Renal cortex interstitium (tissue), 11 donors: ENCODE measurements around the gene DCLK1. TPM values are rescaled to one million over a fixed set of nuclear protein-coding genes. Genes with fewer than 3 reads are reported as not detected.

Source experiments
- DNase-seq, 11 donors: peaks; one replicate each; pipeline ENCODE4 v3.0.0-alpha.2; 2013; ENCODE audit warnings: low read depth in 9 of 11, low spot score in 4 of 11; ENCODE audit errors: extremely low read depth in 1 of 11
- polyA plus RNA-seq, 3 donors: library from polyadenylated mRNA; unstranded; fragments of 120-200 nt; gene quantifications; one replicate each; pipeline ENCODE4 v1.2.1, GENCODE V29; 2013; ENCODE audit not compliant: insufficient read length in 3 of 3

Gene DCLK1
- polyA plus RNA-seq, 3 donors: 5.2 to 6.4 (median 5.8) TPM

DNA sequence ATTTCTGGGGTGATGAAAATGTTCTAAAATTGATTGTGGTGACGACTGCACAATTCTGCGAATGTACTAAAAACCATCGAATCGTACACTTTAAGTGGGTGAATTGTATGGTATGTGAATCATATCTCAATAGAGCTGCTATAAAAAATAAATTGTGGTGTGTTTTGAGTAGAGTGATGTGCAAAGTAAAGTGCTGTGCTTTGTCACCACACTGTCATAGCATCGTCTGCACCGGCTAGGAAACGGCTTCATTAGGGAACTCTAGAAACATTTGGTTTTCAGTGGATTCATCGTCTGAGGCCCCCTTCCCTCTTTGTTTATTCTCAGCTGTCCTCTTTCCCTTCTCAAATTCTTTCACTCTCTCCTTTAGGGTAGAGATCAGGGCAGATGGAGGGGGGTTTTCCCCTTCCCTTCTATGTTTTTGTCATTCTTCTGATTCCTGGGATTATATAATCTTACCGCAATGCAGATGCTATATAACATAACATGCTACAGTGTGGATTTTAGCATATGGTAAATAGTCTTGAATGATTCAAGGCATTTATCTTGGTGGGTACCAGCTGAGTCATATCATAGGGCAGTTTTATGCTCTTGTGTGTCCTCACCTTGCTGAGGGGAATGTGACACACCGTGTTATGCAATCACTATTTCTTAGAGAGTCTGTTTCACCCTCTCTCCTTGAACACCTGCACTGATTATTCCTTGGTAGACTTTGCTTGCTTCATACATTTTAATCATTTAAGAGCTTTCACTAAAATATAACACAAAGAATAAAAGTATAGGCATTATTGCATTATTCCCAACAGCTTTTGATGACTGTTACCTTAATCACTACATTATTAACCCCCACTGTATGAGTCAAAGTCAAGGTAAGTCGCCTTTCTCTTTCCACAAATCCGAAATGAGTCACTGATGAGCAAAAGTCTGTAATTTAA is 239.4 kb downstream of the DCLK1 start:
- DNase-seq: no peak

- no peak for DNase-seq
Measured at GRCh38 chr13:35889560-35889959, 241.6 kb downstream of the DCLK1 start.

- DNase-seq: no peak
Measured at GRCh38 chr13:35888981-35889380, 242.2 kb downstream of the DCLK1 start.

GRCh38 chr13:35888457-35888883 is 242.7 kb downstream of the DCLK1 start:
- no peak for DNase-seq

DNA sequence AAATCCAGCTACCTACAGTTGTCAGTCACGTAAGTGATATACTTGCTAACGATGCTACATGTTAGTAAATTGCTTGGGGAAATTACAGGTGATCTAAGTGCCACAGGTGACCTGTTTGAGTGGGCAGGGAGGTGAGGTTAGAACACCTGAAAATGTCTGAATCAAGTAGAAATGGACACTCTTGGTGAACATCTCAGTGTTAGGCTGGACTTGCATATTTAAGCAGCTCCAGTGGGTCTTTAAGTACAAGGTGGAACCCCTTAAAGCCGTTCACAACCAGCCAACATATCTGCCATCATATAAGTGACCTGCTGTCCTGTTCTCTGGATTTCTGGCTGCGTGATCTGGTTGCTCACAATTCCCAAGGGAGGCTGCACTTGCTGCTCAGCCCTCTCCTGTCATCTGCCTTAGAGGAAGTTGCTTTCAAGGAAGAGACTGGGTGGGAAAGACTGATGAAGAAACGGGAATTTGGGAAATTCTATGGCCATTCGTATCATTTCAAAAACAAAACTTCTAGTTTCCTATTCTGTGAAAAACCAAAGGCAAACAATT is 244.0 kb downstream of the DCLK1 start:
- no peak for DNase-seq

GRCh38 chr13:35886332-35887114 is 244.7 kb downstream of the DCLK1 start:
- no peak for DNase-seq

DNA sequence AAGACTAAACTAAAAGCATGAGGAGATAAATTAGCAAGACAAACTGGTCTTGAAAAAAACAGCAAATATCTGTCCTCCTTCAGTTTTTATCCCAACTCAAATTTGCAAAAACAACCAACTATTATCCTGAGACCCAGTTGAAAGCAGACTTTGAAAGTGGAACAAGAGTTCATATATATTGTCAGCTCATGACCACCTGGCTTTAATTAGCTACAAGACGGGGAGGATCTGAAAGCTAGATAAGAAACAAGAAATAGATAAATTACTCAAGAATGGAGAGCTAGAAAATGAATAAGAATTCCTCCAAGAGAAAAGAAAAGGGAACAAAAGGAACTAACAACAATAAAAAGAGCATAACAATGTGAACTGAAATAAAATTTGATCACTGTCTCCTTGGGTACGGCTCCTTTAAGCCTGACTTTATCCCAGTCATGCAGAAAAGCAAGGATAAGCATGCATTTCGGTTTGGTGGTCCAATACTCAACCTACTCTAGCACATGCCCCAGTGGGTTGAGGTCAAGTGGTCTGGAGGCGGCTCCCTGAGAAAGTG is 246.9 kb downstream of the DCLK1 start:
- no peak for DNase-seq

DNA sequence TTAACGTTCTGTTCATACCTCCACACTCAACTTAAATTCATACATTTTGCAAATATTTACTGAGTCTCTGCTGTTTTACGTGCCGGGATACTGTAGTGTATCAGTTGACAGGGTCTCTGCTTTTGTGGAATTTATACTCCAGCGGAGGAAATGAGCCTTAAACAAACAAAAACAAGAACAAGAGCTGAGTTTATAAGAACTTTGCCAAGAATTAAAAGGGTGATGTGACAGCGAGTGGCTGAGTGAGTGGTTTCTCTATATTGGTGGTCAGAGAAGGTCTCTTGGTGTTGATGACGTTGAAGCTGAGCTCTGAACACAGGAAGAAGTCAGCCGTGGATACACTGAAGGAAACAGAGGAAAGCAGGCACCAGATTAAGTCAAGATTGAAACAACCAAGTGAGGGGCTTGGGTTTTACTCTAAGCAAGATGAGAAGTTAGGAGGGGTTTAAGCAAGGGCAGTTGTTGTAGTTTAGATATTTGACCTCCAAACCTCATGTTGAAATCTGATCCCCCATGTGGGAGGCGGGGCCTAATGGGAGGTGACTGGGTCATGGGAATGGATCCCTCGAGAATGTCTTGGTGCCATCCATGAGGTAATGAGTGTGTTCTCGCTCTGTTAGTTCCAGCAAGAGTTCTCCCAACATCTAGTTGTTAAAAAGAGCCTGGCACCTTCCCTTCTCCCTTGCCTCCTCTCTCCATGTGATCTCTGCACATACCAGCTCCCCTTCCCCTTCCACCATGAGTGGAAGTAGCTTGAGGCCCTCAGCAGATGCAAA is 248.3 kb downstream of the DCLK1 start:
- peak in 8 of 11 donors; percentile 20 to 68 (median 46) for DNase-seq

DNA sequence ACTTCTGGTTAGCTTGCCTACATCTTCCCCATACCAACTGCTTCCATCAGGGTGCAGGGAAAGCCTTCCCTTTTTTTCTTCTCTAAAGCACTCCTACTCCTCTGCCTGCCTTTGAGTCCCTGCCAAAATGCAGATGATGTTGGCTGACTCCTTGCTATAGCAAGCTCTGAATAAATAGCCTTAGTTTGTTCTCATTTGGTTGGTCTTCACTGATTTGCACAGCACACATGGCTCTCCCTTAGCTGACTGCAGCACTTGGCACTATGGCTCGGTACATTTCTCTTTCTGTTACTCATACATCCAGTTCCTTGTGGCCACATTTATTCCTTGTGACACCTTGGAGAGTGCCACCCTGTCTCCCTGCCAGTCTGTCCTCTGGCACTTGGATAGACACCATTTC is 249.8 kb downstream of the DCLK1 start:
- DNase-seq: no peak

DNA sequence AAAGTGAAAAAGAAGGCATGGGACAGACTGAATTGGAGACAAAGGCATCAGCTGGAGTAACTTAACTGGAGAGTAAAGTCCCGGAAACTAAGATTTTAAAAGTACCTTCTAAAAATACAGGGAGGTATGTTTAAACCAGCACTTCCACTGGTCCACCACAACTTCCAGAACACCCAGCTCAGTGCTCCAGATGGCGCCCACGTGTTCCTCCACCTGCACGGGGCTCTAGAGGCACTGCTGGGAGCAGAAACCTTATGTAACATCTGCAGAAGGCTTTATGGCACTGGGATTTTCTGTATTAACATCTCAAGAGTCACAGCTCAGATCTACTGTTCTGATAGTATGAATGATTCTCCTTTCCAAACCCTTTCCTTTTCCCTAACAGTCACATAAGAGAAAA is 252.1 kb downstream of the DCLK1 start:
- no peak for DNase-seq

- DNase-seq: no peak
Measured at GRCh38 chr13:35876601-35877000, 254.6 kb downstream of the DCLK1 start.

GRCh38 chr13:35874704-35875103 is 256.5 kb downstream of the DCLK1 start:
- DNase-seq: no peak

- DNase-seq: no peak
Measured at GRCh38 chr13:35872369-35872768, 258.8 kb downstream of the DCLK1 start.

GRCh38 chr13:35871561-35871960 is 259.6 kb downstream of the DCLK1 start:
- DNase-seq: no peak

DNA sequence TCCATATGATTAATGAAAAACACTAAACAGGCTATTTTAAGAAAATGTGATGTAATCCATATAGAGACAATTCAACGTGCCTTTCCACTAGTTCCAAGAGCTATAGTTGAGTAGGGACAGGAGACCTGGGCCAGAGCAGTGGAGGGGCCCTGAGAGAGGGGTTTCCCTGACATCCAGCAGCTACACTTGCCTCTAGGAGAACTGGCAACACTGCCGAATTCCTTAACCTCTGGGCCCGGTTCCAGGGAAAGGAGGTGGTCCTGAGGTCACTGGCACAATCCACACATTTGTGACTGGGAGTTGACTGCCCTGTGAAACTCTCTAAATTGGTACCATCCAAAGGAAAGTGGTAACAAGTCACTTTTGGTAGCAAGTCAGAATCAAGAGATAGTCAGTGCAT is 264.4 kb downstream of the DCLK1 start:
- DNase-seq: no peak

DNA sequence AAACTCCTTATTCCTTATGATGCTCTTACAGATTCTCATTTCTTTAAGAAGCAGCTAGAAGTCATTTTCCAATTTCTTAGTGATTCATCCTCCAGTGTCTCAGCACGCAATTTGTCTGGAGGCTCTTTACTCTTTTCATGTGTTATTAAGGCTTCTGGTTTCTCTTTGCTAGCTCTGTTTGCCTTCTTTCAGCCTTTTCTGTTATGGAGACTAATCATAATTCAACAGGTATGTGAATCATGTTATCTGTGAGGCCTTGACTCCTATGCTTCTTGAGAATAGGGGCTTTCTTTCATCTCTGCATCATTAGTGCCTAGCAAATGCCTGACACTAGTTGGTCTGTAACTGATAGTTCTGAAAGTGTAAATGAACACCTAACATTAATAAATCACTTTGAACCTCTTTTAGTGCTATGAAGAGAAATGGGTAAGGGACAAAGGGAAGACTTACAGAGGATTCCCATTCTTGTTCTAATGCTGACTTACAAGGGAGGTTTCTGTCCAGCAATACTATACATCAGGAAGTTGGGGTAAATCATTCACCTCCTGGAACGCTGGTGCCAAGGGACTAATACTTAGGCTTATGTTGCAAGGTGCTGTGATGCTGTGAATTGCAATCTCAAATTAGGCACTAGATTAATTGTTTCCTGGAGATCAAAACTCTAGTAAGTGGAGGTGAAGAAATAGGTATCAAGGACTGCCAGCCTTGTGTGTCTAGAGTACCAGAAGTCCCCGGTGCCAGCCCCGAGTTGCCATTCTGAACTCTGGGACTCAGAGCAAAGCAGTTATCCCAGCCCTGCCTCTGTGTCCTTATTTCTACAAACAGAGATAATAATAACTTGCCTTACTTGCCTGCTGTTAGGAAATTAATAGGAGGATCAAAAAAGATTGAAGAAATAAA is 265.6 kb downstream of the DCLK1 start:
- peak in 2 of 11 donors; percentile 37 to 63 for DNase-seq

DNA sequence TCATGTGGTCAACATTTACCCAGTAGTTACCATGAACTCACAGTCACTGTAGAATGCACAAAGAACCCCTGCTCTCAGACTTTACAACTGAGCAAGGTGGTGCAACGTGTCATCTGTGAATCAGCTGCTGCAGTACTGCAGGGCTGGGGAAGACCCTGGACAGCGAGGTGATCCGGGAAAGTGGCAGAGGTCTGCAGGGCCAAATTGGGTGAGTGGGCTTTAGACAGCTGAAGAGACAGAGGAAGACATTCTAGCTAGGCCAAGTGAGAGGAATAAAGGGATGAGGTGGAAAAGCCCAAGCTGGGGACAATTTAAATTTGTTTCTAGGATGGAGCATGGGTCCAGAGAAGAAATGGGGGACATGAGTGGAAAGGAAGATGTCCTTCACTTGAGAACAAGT is 270.5 kb downstream of the DCLK1 start:
- DNase-seq: no peak

DNA sequence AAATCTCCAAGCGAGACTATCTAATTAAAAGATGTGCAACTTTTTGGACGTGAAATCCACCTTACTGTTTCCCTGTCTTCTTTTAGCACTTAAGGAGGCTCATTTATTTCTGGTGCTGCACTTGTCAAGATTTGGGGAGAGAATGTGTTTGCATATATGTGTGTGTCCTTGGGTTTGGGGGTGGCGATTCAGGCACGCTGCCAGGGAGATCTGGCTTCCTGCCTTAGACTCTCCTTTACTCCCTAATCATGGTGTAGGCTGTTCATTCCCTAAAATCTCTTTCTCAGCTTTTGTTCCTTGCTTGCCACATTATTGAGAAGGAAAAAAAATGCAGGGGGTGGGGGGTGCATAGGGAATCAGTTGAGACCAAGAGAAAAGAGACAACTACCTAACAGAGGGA is 271.2 kb downstream of the DCLK1 start:
- no peak for DNase-seq
